ENCODE data around the gene SULF2. TPM values are rescaled to one million over a fixed set of nuclear protein-coding genes. Genes with fewer than 3 reads are reported as not detected.

The SULF2 gene
- total RNA-seq, 1 donor from 2014 or later: 97.8 TPM

DNA sequence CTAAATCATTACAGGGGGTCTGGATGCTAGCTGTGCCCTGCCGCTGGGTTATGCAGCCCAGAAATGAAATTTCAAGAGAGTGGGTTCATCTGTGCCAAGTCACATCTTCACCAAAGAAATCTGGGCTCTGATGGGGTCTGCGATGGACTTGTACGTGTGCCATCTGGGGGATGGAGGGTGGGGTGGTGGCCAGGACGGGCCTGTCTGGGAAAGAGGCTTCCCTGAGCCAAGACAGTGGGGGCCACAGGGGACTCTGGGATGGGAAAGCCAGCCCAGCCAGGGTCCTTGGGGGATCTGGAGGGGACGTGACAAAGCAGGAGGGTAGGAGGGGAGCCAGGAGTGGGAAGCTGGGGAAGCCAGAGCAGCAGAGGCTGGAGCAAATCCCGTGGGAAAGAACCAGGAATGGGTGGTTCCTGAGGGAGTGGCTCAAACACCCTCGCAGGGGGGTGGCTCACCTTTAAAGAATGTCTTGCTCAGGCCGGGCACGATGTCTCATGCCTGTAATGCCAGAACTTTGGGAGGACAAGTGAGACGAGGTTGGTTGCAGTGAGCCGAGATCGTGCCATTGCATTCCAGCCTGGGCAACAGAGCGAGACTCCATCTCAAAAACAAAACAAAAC is 36.3 kb upstream of the SULF2 start:
- Mint-ChIP-seq H3K4me1 (ENCODE audit: low read depth, unreplicated experiment) (peaks cover 6% of the 10 kb centered on the region), H3K27ac (ENCODE audit: unreplicated experiment) (no peak overlapping the region), H3K36me3 (ENCODE audit: unreplicated experiment) (no peaks in the 10 kb centered on the region), H3K4me3 (ENCODE audit: unreplicated experiment) (no peak overlapping the region), H3K9me3 (ENCODE audit: unreplicated experiment) (no peaks in the 10 kb centered on the region), H3K27me3 (ENCODE audit: unreplicated experiment) (no peaks in the 10 kb centered on the region)
- TF ChIP-seq, protein P1, sequence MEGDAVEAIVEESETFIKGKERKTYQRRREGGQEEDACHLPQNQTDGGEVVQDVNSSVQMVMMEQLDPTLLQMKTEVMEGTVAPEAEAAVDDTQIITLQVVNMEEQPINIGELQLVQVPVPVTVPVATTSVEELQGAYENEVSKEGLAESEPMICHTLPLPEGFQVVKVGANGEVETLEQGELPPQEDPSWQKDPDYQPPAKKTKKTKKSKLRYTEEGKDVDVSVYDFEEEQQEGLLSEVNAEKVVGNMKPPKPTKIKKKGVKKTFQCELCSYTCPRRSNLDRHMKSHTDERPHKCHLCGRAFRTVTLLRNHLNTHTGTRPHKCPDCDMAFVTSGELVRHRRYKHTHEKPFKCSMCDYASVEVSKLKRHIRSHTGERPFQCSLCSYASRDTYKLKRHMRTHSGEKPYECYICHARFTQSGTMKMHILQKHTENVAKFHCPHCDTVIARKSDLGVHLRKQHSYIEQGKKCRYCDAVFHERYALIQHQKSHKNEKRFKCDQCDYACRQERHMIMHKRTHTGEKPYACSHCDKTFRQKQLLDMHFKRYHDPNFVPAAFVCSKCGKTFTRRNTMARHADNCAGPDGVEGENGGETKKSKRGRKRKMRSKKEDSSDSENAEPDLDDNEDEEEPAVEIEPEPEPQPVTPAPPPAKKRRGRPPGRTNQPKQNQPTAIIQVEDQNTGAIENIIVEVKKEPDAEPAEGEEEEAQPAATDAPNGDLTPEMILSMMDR (IDR thresholded peaks at IDR 0.05; ENCODE audit: partially characterized antibody, unreplicated experiment): no peak
- DNase-seq: no peak

DNA sequence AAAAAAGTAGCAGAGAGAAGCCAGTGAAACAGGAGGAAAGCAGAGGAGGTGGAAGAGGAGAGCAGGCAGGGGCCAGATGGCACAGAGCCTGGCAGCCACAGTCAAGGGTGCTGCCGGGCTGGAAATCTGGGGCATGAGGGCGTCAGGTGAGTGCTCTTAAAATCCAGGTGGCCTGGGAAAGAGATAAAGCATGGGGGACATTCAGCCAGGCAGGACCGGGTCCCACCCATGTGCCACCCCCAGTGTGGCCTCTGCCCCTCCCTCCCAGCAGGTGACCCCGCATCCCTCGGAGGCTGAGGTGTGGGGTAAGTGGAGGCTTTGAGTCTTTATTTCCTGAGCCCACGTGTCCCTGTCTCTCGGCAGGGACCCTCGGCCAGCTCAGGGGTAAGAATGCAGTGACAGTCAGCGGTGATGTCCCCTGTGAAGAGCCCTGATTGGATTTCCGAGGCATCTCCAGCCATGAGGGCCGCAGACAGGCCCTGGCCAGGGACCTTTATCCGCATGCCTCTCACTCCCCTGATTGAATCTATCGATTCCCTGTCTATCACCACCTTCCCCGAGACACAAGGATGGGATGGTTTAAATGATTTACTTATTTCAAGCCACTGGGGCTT is 33.8 kb upstream of the SULF2 start:
- DNase-seq: no peak
- H3K9me3 Mint-ChIP-seq (ENCODE audit: unreplicated experiment): no peaks in the 10 kb centered on the region
- peaks cover 1% of the 10 kb centered on the region for H3K36me3 Mint-ChIP-seq (ENCODE audit: unreplicated experiment)
- H3K4me3 Mint-ChIP-seq (ENCODE audit: unreplicated experiment): no peak overlapping the region
- H3K4me1 Mint-ChIP-seq (ENCODE audit: low read depth, unreplicated experiment): peaks cover 6% of the 10 kb centered on the region
- H3K27ac Mint-ChIP-seq (ENCODE audit: unreplicated experiment): no peak overlapping the region
- peaks cover 2% of the 10 kb centered on the region for H3K27me3 Mint-ChIP-seq (ENCODE audit: unreplicated experiment)
- TF ChIP-seq, protein P1 (IDR thresholded peaks at IDR 0.05; ENCODE audit: partially characterized antibody, unreplicated experiment): no peak

DNA sequence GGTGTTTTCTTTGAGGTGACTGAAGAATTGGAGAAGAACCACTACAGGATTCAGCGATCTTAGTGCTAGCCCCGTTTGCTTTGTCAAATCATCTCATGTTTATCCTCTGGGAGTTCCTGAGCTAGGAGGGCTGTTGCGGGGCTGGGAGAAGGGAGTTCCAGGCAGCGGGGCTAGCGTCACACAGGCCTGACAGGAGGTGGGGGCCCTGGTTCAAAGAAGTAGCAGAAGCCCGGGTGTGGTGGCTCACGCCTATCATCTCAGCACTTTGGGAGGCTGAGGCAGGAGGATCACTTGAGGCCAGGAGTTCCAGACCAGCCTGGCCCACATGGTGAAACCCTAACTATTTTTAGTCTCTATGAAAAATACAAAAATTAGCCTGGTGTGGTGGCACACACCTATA is 33.2 kb upstream of the SULF2 start:
- Mint-ChIP-seq H3K27ac (ENCODE audit: unreplicated experiment) (no peak overlapping the region), H3K9me3 (ENCODE audit: unreplicated experiment) (no peaks in the 10 kb centered on the region), H3K27me3 (ENCODE audit: unreplicated experiment) (peaks cover 5% of the 10 kb centered on the region), H3K4me3 (ENCODE audit: unreplicated experiment) (no peak overlapping the region), H3K4me1 (ENCODE audit: low read depth, unreplicated experiment) (peaks cover 6% of the 10 kb centered on the region), H3K36me3 (ENCODE audit: unreplicated experiment) (peaks cover 8% of the 10 kb centered on the region)
- no peak for DNase-seq
- TF ChIP-seq, protein P1 (IDR thresholded peaks at IDR 0.05; ENCODE audit: partially characterized antibody, unreplicated experiment): no peak

DNA sequence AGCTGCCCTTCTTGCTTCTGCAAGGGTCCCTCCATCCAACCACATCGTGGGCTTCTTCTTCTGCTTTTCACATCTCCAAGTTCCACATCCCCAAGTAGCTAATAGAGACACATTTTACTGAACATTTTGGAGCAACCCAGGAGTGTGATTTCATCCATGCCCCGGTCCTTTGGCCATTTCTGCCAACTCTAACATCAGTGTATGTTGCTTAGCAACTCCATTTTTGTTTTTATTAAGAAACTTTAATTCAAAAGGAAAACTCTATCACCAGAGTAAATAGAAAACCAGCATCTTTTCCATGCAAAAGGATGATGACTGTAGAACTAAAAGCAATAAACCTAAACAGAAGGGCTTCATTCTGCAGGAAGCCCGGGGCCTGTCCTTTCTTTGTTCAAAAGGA is 32.7 kb upstream of the SULF2 start:
- no peak for DNase-seq
- peaks cover 6% of the 10 kb centered on the region for H3K4me1 Mint-ChIP-seq (ENCODE audit: low read depth, unreplicated experiment)
- peaks cover 5% of the 10 kb centered on the region for H3K27me3 Mint-ChIP-seq (ENCODE audit: unreplicated experiment)
- no peaks in the 10 kb centered on the region for H3K9me3 Mint-ChIP-seq (ENCODE audit: unreplicated experiment)
- no peak overlapping the region for H3K4me3 Mint-ChIP-seq (ENCODE audit: unreplicated experiment)
- TF ChIP-seq, protein P1 (IDR thresholded peaks at IDR 0.05; ENCODE audit: partially characterized antibody, unreplicated experiment): no peak
- H3K27ac Mint-ChIP-seq (ENCODE audit: unreplicated experiment): no peak overlapping the region
- peaks cover 8% of the 10 kb centered on the region for H3K36me3 Mint-ChIP-seq (ENCODE audit: unreplicated experiment)

DNA sequence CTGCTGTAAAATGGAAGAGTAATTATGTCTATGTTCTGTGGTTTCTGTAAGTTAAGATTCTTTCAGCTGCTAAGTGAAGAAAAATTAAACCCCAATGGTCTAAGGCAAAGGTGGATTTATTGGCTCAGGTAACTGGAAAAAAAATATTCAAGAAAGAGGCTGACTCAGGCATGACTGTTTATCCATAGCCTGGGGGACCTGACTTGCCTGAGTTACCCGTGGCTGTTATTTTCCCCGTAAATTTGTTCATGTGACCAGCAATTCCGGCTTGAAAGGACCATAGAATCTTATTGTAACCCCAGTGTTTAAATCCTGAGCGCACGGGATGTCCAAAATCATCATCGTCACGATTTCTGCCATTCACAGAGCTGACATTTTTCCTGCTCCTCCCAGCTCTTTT is 32.3 kb upstream of the SULF2 start:
- Mint-ChIP-seq H3K27me3 (ENCODE audit: unreplicated experiment) (peaks cover 5% of the 10 kb centered on the region), H3K4me1 (ENCODE audit: low read depth, unreplicated experiment) (peaks cover 6% of the 10 kb centered on the region)
- TF ChIP-seq, protein P1 (IDR thresholded peaks at IDR 0.05; ENCODE audit: partially characterized antibody, unreplicated experiment): no peak

More for the DNA sequence above, 32.3 kb upstream of the SULF2 start:
- Mint-ChIP-seq H3K4me3 (ENCODE audit: unreplicated experiment) (no peak overlapping the region), H3K36me3 (ENCODE audit: unreplicated experiment) (peaks cover 8% of the 10 kb centered on the region), H3K9me3 (ENCODE audit: unreplicated experiment) (no peaks in the 10 kb centered on the region), H3K27ac (ENCODE audit: unreplicated experiment) (no peak overlapping the region)
- DNase-seq: no peak
